Measurements from ENCODE around the gene UGDH.
"Not testable (repeated sequence)": the region's sequence is repeated elsewhere in the genome, so short reads cannot be mapped to it uniquely, and the experiment has no call there.

The UGDH gene

GRCh38 chr4:39528061-39528465, 824 bp upstream of the UGDH start:
- FAIRE-seq = no peak

GRCh38 chr4:39526765-39527295, 409 bp downstream of the UGDH start:
- FAIRE-seq = no peak

- FAIRE-seq = no peak
Observed at GRCh38 chr4:39525822-39526690, 1.2 kb downstream of the UGDH start.

- FAIRE-seq = no peak
Observed at GRCh38 chr4:39524161-39524957, 2.9 kb downstream of the UGDH start.

- FAIRE-seq = no peak
Observed at GRCh38 chr4:39522068-39522467, 5.2 kb downstream of the UGDH start.

- no peak for FAIRE-seq
Observed at GRCh38 chr4:39521253-39521919, 5.9 kb downstream of the UGDH start.

GRCh38 chr4:39518484-39518883, 8.8 kb downstream of the UGDH start:
- FAIRE-seq = no peak

- no peak for FAIRE-seq
Observed at GRCh38 chr4:39516407-39516966, 10.8 kb downstream of the UGDH start.

GRCh38 chr4:39515669-39516401, 11.4 kb downstream of the UGDH start:
- not testable (repeated sequence) for FAIRE-seq

GRCh38 chr4:39514888-39515401, 12.3 kb downstream of the UGDH start:
- no peak for FAIRE-seq

GRCh38 chr4:39514266-39514665, 13.0 kb downstream of the UGDH start:
- FAIRE-seq = not testable (repeated sequence)

- FAIRE-seq = no peak
Observed at GRCh38 chr4:39510348-39510929, 16.8 kb downstream of the UGDH start.

GRCh38 chr4:39505581-39505980, 21.7 kb downstream of the UGDH start:
- no peak for FAIRE-seq

- FAIRE-seq = no peak
Observed at GRCh38 chr4:39504538-39504937, 22.7 kb downstream of the UGDH start.

GRCh38 chr4:39502664-39503035, 24.6 kb downstream of the UGDH start:
- not testable (repeated sequence) for FAIRE-seq

GRCh38 chr4:39502019-39502663, 25.1 kb downstream of the UGDH start:
- no peak for FAIRE-seq

GRCh38 chr4:39498727-39499020, 28.6 kb downstream of the UGDH start:
- no peak for FAIRE-seq

- FAIRE-seq = no peak
Observed at GRCh38 chr4:39497909-39498726, 29.1 kb downstream of the UGDH start.

- FAIRE-seq = no peak
Observed at GRCh38 chr4:39495446-39496213, 31.6 kb downstream of the UGDH start.
